GM20000 (cell line): Measurements from ENCODE around the gene C2CD2.

Experiments used
- DNase-seq: peaks from one replicate; pipeline ENCODE4 v3.0.0; 2012; ENCODE audit warnings: low spot score
- CTCF ChIP-seq: IDR thresholded peaks from 2 replicates; pipeline ENCODE4 v1.5.1; 2012; ENCODE audit warnings: mild to moderate bottlenecking, control low read depth; ENCODE audit errors: extremely low read depth, missing control alignments

C2CD2 gene

GRCh38 chr21:41901782-41902181 lies 52.0 kb downstream of the C2CD2 start:
- DNase-seq = no peak
- TF ChIP-seq CTCF = no peak

GRCh38 chr21:41901099-41901498 lies 52.7 kb downstream of the C2CD2 start:
- DNase-seq = peak; percentile 59
- TF ChIP-seq CTCF = no peak

GRCh38 chr21:41900401-41900800 lies 53.4 kb downstream of the C2CD2 start:
- TF ChIP-seq CTCF = no peak
- DNase-seq = no peak

GRCh38 chr21:41899426-41900202 lies 54.2 kb downstream of the C2CD2 start:
- DNase-seq = peak; percentile 69

GRCh38 chr21:41898998-41899397 lies 54.8 kb downstream of the C2CD2 start:
- DNase-seq = no peak
- TF ChIP-seq CTCF = no peak

More at GRCh38 chr21:41899426-41900202, 54.2 kb downstream of the C2CD2 start:
- no peak for TF ChIP-seq CTCF

GRCh38 chr21:41897700-41898099 lies 56.1 kb downstream of the C2CD2 start:
- TF ChIP-seq CTCF = no peak

DNA sequence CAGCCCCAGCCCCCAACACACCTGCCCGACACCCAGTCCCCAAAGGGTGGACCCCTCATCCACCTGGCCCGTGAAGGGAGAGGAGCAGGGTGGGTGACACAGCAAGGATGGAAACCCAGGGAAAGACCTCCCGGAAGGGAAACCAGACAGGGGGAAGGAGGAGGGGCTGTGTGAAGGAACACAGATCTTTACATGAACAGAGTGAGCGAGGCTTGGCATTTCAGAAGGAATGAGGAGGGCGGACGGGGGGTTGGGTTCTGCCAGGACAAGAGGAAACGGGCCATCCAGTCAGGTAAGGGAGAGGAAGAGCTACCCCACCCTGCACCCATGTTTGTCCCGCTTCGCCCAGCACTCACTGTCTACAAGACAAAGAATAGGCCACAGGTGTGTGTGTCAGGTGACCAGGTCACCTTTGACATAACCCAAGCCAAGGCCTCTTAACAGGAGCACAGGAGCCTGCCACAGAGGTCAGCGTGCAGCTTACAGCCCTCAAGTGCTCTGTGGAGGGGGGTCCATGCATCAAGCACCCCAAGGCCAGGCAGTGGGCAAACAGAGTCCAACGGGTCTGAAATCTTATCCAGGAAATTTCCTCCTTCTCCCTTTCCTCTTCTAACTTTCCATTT lies 56.7 kb downstream of the C2CD2 start:
- TF ChIP-seq CTCF = no peak
- no peak for DNase-seq

More at GRCh38 chr21:41897700-41898099, 56.1 kb downstream of the C2CD2 start:
- DNase-seq = no peak
